GM19438 (cell line): Measurements from ENCODE around the gene KRTAP10-8.
"Not testable (repeated sequence)": the region's sequence is repeated elsewhere in the genome, so short reads cannot be mapped to it uniquely, and the experiment has no call there.

ENCODE experiments used
- ATAC-seq: cut with Tn5 transposase; IDR thresholded peaks from one replicate; pipeline ENCODE4 v1.9.1; 2021; ENCODE audit warnings: low read depth; ENCODE audit not compliant: unreplicated experiment

KRTAP10-8 gene

DNA sequence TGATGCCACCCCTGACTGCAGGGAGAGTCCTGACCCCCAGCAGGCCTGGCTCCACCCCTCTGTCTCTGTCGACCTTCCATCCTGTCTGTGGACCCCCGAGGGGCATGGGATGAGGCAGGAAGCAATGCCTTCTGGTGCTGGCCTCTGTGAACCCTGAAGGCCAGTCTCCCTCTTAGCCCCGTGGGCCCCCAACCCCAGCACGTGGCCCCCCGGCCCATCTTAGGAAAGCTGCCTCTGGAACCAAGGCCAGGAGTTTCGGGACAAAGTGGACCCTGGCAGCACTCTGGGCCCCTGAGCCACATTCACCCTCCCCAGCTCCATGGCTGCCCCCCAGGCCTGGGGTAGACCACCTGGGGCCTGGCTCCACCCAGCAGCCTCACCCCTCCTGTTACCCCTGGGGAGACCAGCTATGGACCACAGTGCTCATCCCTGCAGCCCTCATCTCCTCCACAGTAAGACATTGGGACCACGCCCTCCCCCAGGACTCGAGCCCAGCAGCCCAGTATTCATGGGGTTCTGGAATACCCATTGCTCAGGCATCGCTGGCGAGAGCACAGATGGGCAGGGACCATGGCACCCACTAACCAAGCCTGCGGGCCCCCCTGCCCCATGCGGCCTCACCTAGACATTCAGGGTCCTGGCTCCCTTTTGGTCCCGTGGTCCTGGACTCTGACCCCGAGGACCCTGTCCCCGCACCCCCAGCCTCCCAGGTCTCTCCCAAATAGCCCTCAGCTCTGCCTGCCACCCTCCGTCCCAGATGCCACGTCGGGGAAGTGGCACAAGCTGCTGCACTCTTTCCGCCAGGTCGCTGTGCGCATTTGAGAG is 26.8 kb downstream of the KRTAP10-8 start:
- not testable (repeated sequence) for ATAC-seq

- ATAC-seq = no peak
Measured at GRCh38 chr21:44639331-44639655, 27.4 kb downstream of the KRTAP10-8 start.

- no peak for ATAC-seq
Measured at GRCh38 chr21:44640761-44641160, 28.9 kb downstream of the KRTAP10-8 start.

GRCh38 chr21:44643741-44644310 is 31.9 kb downstream of the KRTAP10-8 start:
- no peak for ATAC-seq

DNA sequence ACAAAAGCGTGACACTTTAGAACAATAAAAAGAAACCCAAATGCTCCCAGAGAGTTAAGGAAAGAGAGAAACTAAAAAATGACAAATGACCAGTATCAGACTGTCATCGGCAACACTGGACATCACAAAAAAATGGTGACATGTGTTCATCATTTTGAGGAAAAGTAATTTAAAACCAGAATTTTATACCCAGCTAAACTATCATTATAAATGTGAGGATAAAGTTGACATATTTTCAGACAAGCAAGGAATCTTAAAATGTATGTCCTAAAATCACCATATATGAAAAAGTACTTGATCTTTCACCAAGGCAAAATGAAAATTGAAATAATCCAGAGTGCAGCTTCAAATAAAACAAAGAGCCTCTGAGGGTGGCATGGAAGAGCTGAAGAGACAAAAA is 33.0 kb downstream of the KRTAP10-8 start:
- ATAC-seq = no peak

- not testable (repeated sequence) for ATAC-seq
Measured at GRCh38 chr21:44646366-44647221, 34.7 kb downstream of the KRTAP10-8 start, which contains the start of gene KRTAP10-11. Gene KRTAP10-11, plus strand, starts transcription at chr21:44646414. Its CDS starts 45 bp downstream, at chr21:44646459.

DNA sequence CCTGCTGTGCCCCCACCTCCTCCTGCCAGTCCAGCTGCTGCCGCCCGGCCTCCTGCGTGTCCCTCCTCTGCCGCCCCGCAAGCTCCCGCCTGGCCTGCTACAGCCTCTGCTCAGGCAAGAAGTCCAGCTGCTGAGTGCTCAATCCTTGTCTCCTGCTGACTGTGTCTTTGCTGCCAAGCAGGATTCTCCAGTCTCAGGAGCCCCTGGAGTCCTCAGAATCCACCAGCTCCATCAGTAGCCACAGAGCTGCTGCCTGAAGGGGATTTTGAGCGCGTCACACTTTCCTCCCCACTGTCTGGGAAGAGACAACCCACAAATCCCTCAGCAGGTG is 35.3 kb downstream of the KRTAP10-8 start:
- ATAC-seq = no peak

- ATAC-seq = no peak
Measured at GRCh38 chr21:44648557-44649311, 36.9 kb downstream of the KRTAP10-8 start.

DNA sequence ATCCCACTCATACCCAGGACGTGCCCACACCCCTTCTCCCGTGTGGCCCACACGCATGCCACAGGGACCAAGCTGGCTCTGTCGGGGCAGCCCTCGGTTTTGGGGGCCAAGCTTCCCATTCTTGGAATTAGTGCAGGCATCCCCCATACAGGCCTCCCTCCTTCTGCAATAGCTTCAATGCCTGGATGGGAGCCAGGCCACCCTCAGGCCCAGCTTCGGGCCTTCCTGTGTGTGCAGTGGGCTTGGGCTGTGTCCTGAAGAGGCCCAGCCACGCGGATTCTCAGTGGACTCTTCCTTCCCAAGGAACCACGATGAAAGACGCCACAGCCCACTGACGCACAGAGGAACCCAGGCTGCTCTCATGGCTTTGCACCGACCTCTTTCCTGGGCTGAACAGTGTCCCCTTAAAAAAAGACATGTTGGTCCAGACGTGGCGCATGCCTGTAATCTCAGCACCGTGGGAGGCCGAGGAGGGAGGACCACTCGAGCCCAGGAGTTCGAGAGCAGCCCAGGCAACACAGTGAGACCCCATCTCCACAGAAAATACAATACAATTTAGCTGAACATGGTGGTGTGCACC is 37.7 kb downstream of the KRTAP10-8 start:
- ATAC-seq = no peak

DNA sequence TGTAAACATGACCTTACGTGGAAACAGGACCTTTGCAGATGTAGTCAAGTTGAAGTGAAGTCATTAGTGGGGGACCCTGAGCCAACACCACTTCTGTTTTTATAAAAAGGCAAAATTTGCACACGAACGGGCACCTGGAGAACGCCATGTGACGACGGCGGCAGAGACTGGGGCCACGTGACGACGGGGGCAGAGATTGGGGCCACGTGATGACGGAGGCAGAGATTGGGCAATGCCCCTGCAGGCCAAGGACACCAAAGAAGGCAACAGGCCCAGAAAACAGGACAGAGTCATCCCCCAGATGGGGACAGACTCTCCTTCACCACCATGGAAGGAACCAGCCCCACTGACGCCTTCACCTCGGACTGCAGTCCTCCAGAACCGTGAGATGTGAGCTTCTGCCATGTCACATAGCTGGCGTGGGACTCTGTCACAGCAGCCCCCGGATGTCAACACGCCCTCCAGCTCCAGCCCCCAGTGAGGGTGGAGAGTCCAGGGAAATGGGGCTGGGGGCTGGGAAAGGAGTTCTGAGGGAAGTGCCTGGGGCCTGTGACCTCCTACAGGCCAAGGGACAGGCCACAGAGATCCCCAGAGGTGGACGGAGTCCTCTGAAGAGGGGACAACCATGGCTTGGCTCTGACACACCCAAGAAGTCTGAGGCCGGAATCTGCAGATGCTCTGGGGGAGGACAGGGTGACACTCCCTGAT is 38.5 kb downstream of the KRTAP10-8 start:
- ATAC-seq = no peak

- ATAC-seq = no peak
Measured at GRCh38 chr21:44650973-44651675, 39.2 kb downstream of the KRTAP10-8 start.

DNA sequence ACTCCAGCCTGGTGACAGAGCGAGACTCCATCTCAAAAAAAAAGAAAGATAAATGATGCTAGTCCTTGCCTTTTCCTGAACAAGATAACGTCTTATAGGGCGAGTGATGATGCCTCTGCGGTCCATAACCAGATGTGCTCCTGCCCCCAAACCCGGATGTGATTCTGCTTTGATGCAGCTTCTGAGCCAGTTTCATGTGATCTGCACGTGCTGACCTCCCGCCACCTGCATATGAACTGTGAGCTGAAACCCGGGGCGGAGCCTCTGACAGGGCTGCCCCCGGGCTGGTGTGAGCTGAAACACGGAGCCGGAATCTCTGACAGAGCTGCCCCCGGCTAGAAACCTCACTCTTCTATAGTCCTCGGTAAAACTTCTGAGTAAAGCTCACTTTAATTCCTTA is 41.2 kb downstream of the KRTAP10-8 start:
- no peak for ATAC-seq

DNA sequence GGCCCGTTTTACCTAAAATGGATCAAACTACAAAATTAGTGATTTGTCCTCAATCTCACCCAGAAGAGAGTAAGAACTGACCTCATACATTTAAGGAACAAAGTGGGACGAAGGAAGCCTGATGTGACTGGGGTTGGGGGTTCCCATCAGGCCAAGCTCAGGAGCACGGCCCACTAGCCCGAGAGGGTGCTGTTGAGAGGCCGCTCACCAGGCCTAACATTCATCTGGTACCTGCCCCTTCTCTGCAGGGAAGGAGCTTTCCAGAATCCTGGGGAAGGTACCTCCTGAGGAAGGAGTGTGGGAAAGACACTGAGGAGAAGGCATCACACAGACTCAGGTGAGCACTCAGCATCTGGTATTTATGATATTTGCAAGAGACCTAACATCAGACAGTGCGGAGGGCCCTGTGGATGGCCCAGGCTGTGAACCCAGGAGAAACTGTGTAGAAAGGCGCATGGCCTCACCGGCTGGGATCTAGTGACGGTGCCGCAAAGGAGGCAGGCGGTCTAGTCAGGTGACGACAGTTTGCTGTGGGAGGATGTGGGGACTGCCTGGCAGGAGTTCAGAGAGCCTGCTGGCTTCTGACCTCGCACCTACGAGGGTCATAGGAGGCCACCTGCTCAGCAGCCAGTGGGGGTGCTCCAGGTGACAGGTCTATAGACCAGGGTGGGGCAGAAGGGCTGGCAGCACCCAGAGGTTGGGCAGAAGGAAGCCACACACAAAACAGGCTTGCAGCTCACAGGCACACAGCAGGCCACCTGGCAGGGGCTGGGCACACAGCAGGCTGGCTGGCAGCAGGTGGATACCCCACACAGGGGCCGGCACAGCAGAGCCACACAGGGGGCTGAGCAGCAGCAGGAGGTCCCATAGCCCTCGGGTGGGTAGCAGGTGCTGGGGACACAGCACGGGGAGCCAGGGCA is 42.0 kb downstream of the KRTAP10-8 start:
- no peak for ATAC-seq

- ATAC-seq = no peak
Measured at GRCh38 chr21:44654576-44655175, 42.8 kb downstream of the KRTAP10-8 start, which contains the start of gene KRTAP12-4. Gene KRTAP12-4, minus strand, starts transcription at chr21:44654659. Its CDS starts 45 bp downstream, at chr21:44654614.

- ATAC-seq = no peak
Measured at GRCh38 chr21:44656868-44657267, 45.0 kb downstream of the KRTAP10-8 start.

DNA sequence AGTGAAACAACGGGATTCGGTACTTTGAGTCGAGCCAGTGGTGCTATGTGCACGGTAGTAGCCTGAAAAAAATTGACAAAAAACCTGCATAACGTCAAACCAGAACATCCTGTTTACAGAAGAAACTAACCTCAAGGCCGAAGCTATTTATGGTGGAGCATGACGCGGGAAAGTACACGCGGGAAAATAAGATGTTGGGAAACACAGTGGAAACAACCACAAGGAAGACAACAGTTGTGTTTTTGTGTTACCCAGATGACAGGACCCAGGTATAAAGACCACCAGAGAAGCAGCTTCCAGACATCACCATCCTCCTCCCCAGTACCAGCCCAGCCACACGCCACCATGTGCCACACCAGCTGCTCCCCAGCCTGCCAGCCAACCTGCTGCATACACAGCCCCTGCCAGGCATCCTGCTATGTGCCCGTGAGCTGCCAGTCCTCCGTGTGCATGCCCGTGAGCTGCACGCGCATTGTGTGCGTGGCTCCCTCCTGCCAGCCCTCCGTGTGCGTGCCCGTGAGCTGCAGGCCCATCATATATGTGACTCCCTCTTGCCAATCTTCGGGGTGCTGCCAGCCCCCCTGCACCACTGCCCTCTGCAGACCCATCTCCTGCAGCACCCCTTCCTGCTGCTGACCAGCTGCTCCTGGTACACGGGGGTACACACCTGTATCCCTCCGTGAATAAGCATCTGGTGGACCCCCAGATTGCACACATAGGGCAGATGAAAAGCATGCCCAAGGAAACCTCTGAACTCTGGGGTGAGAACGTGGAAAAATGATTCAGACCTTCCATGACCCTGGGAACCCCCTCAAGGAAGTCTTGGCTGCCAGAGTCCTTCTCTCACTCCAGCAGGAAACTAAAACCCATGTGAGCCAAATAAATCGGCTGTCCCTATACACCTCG is 46.0 kb downstream of the KRTAP10-8 start, which contains the start of gene KRTAP12-3:
Gene KRTAP12-3 (plus strand): TSS at position 298 of the 906 bp plus-strand sequence. CDS start 48 bp downstream, at position 346.
- no peak for ATAC-seq
